Retinal pigment epithelial cell (primary cell): ENCODE data around the gene RBFA.
"Not testable (repeated sequence)": the region's sequence is repeated elsewhere in the genome, so short reads cannot be mapped to it uniquely, and the experiment has no call there.

Experiments used
- DNase-seq: peaks from one replicate; pipeline ENCODE4 v3.0.0-alpha.2; 2010; ENCODE audit warnings: low read depth
- H3K4me3 ChIP-seq: 2 replicates; pipeline ENCODE4 v1.5.1; 2011; ENCODE audit warnings: mild to moderate bottlenecking, low read length, control low read depth, moderate library complexity
- TF ChIP-seq, protein P1 (sequence below): conservative IDR thresholded peaks from 2 replicates; pipeline ENCODE4 v1.5.1; 2011; ENCODE audit warnings: low read depth, low read length, control low read depth, inconsistent platforms

The RBFA gene

DNA sequence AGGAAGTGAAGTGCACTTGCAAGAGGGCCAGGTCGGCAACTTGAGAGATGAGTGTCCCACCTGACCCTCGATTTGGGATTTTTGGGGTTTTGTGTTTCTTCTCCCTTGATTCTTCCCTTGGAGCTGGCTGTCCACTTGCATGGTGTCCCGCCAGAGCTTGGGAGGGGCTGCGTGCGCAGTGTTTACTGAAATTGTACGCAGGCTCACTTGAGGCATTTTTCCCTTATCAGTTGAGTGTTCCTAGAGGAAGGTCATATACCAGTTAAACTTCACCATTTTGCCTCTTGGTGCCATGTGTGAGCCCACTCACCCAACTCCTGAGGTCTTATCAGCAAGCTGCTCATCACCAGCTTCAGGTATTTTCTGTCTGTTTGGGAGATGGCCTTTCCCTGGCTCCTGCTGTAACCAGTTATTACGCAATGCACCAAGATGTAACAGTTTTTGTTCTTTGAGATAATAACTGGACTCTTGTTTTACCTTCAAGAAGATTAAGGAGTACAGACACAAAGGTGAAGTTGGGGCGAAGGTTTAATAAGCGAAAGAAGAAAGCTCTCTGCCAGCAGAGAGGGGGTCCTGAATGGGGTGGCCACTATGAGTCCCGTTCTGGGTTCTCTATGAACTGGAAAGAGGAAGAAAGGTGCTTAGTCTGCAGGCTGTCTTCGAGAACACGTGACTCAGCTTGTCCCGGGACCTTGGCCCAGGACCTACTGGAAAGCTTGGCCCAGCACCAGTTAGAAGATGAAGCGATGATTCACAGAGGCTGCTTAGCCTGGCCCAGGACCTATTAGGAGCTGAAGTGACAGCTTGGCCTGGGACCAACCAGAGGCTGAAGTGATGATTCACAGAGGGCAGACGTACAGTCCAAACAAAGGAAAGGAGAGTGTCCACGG lies 24.3 kb upstream of the RBFA start:
- DNase-seq = peak; percentile 97
- TF ChIP-seq, protein P1, sequence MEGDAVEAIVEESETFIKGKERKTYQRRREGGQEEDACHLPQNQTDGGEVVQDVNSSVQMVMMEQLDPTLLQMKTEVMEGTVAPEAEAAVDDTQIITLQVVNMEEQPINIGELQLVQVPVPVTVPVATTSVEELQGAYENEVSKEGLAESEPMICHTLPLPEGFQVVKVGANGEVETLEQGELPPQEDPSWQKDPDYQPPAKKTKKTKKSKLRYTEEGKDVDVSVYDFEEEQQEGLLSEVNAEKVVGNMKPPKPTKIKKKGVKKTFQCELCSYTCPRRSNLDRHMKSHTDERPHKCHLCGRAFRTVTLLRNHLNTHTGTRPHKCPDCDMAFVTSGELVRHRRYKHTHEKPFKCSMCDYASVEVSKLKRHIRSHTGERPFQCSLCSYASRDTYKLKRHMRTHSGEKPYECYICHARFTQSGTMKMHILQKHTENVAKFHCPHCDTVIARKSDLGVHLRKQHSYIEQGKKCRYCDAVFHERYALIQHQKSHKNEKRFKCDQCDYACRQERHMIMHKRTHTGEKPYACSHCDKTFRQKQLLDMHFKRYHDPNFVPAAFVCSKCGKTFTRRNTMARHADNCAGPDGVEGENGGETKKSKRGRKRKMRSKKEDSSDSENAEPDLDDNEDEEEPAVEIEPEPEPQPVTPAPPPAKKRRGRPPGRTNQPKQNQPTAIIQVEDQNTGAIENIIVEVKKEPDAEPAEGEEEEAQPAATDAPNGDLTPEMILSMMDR = no peak
- no peak overlapping the region for H3K4me3 ChIP-seq

- no peak overlapping the region for H3K4me3 ChIP-seq
- TF ChIP-seq, protein P1 = no peak
- no peak for DNase-seq
These were observed 23.7 kb upstream of the RBFA start for GRCh38 chr18:80010551-80010906.

GRCh38 chr18:80011496-80012137 lies 22.6 kb upstream of the RBFA start:
- H3K4me3 ChIP-seq, DNase-seq: not testable (repeated sequence)

GRCh38 chr18:80012714-80013113 lies 21.5 kb upstream of the RBFA start:
- no peak overlapping the region for H3K4me3 ChIP-seq
- TF ChIP-seq, protein P1 = no peak
- no peak for DNase-seq

GRCh38 chr18:80022613-80023012 lies 11.6 kb upstream of the RBFA start:
- no peak overlapping the region for H3K4me3 ChIP-seq
- TF ChIP-seq, protein P1 = no peak
- DNase-seq = no peak

DNA sequence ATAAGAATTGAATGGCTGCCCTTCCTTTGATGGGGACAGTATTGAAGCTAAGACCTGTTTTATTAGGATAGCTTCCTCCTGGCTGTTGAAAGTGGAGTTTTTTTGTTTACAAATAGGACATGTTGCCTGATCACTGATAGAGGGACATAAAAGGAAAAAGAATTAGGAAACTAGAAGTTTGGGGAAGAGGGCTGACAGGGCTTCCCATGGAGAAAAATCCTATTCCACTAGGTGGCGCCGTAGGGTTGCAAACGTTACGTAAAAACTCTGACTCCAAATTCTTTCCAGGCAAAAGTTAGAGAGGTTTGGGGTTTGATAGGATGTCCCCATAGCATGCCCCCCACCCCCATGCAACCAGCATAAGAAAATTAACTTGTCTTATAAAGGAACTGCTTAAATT lies 11.1 kb upstream of the RBFA start:
- no peak for DNase-seq
- H3K4me3 ChIP-seq = no peak overlapping the region
- TF ChIP-seq, protein P1 = peak; percentile 45

DNA sequence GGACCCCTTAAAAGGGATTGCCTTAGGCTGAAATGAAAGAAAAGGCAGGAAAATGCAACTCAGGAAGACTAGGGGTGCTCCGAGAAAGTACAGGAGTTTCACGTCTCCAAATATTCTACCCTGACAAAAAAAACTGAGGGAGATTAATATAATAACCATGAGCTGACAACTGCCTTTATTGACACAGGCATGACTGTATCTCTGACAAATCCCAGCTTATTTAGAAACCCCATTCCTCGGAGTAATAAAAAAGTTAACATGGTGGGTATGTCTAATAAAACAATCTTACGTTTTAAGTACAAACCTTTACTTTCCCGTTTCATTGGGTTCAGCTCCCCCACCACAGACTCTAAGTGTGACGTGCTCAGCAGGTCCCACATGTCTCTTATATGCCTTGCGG lies 7.9 kb upstream of the RBFA start:
- TF ChIP-seq, protein P1 = no peak
- DNase-seq = no peak
- no peak overlapping the region for H3K4me3 ChIP-seq

- not testable (repeated sequence) for H3K4me3 ChIP-seq, DNase-seq
These were observed 6.5 kb upstream of the RBFA start for GRCh38 chr18:80027719-80028118.
